HG03045 (cell line): ENCODE measurements around the gene ITPRID2.

Experiments
- ATAC-seq: cut with Tn5 transposase; IDR thresholded peaks from one replicate; pipeline ENCODE4 v1.9.1; 2021; ENCODE audit warnings: mild to moderate bottlenecking, moderate library complexity; ENCODE audit not compliant: unreplicated experiment

The ITPRID2 gene

DNA sequence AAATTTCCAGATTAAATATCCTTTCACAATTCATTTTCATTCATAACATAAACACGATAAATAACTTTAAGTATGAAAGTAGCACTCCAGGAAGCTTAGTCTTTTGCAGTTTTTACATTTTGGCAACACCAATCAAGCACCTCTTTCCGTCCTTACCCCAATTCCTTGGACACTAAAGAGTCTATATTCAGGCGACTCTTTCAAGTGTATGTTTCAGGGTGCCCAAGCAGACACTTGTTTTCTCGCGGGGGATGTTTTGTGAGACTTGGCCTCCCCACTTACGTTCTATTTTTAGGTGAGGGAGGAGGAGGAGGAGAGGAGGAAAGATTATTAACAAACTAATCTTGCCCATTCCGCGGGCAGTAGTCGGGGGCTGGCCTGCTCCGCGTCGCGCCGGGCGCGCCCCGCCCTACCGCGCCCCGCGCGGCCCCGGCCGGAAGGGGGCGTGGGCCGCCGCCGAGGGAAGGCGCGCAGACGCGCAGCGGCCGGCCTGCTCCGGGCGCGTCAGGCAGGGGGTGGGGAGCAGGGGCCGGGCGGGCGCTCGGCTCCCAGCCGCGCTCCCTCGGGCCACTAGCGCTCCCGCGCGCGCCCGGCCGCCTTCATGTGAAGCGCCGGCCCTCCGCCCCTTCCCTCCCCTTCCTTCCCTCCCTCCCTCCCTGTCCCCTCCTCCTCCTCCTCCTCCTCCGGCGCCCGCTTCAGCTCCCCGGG lies at the start of gene ITPRID2:
Gene ITPRID2 (plus strand): TSS at position 473 of the 708 bp plus-strand sequence. CDS start 337 bp downstream, outside the sequence.
- ATAC-seq = peak; percentile 95

DNA sequence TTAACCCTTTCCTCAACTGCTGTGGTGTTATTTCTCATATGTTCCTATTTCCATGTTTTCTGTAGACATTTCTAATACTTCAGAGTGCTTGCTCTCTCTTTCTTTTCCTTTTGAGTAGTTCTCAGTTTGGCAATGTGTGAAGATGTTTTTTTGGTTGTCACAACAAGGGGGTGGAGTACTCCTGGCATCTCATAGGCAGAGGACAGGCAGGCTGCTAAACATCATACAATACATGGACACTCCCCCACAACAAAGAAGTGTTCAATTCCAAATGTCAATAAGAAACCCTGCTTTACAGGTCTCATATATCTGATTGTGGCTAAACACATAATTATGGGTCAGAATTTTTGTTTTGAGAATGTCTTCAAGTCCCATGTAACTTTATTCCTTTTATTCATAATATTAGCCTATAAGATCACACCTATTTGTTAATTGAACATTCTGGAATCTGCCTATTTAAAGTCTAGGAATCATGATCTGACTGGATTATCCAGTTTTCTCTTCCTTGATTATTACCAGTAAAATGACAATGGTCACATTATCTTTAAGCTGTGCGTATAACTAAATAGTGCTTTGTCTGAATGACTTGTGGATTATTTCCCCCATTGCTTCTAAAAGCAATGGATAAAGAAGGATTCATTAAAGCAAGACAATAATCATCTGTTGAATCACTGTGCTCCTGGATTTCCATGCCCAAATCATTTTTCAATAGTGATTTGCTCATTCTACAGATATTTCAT lies 46.8 kb upstream of the ITPRID2 start:
- no peak for ATAC-seq

DNA sequence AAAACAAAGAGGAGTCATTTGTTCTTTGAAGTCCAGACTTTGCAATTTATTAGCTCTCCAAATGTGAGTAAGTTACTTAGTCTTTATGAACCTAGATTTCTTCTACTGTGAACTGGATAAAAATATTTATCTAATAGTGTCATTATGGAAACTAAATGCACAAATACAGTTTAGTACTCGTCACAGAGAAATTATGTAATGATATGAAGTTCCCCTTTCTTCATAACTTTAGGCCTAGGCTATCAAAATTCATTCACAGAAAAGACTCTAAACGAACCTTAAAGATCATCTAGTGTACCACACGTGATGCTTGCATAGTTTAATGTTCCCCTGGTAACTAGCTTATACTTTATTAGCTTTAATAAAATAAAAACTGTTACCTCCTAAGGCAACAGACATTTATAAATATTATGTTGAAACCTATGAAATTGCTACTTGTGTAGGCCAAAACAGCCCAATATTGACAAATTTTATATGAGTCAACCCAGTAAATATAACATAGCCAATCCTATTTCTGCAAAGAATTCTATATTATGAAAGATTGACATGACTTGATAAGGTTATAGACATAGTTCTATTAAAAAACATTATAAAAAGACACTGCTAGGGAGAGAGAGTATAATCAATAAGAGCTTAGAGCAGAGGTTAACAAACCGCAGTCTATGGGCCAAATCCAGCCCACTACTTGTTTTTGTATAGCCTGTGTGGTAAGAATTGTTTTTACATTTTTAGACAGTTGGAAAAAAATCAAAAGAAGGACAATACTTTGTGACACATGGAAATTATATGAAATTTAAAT lies 44.9 kb upstream of the ITPRID2 start:
- no peak for ATAC-seq

DNA sequence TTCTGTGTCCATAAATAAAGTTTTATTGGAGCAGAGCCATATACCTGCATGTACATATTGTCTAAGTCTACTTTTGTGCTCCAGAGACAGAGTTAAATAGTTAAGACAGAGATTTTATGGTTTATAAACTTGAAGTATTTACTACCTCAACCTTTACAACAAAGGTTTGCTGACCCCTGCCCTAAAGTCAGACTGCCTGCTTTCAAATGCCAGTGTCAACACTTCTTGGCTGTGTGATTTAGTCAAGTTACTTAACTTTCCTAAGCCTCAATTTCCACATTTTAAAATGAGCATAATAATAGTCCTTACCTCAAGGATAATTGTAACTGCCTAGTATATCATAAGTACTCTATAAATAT lies 44.4 kb upstream of the ITPRID2 start:
- no peak for ATAC-seq

DNA sequence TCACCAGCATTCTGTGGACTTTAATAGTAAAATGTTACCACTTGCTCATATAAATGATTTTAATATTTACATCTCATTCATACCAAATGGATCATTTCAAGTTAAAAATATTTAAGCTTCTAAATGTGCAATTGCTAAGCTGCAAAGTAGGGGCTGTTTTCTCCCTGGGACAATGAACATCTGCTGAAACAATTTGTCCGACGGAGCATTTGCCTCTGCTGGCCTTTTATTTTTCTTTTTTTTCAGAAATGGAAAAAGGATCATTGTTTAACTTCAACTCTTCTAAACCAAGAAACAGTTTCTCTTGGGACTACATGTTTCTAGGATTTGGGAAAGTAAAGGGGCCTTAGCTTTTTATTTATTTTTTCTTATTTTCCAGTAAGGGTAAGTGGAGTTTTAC lies 43.8 kb upstream of the ITPRID2 start:
- ATAC-seq = no peak

DNA sequence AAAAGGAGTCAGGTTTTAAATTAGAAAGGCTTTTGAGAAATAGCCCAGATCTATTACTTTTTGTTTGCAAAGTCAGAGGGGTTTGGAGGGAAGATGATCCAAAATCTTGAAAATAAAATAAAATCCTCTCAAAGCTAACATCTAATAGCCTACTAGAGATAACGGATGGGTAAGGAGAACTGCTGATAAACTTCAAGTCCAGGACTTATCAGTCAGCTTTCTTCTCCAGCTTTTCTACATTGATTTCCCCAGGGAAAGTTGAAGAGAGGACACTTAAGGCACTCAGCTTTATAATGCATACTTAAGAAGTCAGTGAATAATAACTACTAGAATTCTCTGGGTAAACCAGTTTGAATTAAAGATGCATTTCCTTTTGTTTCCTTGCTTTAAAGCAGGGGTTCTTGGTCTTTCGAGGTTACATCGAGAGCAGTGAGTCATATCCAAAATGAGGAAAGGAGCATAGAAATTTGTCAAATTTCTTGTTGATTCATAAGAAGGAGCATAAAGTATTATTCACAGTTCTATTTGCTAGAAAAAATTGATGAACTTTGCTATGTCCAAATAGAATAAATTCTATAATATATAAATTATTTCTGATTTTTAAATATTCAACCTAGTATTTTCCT lies 43.2 kb upstream of the ITPRID2 start:
- no peak for ATAC-seq

DNA sequence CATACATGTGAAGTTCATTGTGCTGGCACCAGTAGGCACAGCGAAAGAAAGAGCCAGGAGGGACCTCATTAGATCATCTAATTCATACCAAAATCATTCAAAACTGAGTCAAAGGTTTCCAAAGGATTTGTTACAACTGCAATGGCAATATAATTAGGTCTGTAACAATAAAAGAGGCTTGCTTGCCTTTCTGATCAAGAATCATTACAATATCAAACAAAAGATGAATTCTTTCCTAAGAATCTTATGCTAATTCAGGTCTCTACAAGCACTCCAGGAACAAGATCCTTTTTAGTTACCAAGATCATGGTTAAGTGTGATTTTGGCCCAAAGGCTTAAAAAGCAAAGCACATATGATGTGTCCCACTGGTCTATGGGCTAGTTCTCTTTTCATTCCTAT lies 41.9 kb upstream of the ITPRID2 start:
- no peak for ATAC-seq

DNA sequence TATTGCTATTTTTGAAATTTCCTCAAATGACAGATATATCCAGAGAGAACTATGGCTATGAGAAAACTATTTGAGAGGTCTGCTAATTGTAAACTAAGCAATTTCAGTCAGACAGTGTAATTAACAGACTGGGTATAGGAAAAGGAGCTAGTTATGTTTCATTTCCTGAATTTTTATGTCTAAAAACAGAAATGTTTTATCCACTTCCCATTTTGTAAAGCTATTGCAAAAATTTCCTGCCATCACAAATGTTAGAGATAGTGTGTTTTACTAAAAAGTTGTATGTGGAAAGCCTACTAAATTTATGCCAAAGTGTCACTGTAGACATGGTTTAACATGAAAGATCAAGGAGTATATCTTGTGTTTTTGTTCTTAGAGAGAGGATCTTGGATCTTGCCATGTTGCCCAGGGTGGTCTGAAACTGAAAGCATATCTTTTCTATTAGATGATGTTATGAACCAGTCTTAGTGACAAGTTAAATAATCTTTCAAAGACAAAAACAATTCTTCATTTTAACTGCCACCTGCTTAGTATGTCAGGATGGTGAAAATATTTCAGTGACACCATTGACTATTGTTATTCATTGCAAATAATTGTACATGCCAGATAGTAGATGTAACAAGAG lies 40.5 kb upstream of the ITPRID2 start:
- ATAC-seq = no peak

DNA sequence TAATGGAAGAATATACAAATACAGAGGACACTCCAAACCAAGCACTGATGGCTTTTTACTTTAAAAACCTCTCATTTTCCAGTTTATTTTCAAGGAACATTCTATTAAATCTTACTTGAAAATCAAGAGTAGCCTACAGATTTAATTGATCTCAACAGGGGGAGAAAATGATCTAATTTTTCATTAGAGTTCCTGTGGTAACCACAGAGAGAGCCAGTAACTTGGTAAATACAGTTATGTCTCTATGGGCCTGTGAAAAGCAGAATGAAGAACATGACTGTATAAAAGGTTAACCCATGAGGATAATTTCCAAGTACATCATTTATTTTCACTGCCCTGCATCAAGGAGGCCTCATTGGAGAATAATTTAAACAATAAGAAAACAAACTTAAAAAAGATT lies 39.8 kb upstream of the ITPRID2 start:
- no peak for ATAC-seq

DNA sequence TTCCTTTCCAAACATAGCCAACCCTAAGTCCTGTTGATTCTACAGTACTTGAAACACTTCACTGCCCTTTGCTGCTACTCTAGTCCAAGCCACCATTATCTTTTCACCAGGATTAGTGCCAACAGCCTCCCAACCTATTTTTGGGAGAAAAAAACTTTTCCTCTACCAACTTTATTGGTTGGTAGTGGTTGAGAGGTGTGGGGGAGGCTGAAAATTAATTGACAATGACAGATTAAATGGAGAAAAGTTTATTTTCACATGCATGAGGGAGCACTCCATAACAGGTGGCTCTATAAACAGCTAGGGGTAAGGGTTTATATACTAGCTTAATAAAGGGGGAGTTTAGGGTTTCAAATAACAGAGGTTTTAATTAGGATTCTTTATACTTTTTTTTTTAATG lies 37.8 kb upstream of the ITPRID2 start:
- ATAC-seq = no peak

DNA sequence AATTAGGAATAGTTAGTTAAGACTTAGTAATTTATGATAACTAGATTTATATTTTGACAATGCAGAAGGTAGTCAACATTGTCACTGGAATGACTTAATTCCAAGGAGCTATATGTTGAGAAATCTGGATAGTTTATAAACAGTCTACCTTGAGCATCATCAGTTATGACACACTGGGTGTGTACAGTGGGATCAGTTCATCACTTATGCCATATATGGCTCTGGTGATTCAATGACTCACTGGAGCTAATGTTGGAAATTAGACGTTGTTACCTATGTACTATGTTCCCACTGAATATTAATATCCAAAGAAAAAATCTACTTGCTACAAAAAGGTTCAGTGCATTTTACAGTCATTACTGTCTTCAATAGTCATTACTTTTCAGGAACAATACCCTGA lies 34.0 kb upstream of the ITPRID2 start:
- ATAC-seq = no peak

DNA sequence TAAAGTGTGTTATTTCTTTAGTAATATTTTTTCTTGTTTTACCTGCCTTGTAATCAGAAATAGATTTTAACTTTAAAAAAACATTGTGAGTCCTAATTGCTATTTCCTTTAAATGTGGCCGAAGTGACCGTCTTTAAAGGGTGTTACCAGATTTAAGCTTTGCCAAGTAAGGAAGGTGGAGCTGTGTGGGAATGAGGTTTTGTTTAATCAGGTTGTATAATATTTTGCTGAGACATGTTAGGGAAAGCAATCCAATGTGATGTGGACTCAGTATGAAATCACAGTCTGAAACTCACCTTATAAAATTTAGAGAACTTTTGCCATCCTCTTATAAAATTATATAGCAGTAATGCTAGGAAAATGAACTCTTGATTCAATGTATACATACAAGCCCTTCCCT lies 32.9 kb upstream of the ITPRID2 start:
- no peak for ATAC-seq

DNA sequence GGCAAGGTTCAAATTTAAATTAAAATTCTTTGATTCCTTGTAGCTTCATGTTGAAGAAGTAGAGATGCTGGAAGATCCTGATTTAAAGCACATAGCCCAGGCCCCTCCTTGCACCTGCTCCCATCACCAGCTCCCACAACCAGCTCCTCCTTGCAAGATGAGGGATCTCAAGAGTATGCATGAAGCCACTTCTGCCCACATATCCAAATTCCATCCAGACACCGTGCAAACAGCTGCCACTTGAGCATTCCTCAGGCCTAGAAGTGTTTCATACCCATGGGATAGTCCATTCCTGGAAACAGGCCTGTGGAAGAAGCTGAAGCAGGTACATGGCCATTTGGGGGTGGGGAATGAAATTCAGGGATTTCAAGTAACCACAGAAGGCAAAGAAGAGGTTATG lies 32.4 kb upstream of the ITPRID2 start:
- ATAC-seq = no peak

DNA sequence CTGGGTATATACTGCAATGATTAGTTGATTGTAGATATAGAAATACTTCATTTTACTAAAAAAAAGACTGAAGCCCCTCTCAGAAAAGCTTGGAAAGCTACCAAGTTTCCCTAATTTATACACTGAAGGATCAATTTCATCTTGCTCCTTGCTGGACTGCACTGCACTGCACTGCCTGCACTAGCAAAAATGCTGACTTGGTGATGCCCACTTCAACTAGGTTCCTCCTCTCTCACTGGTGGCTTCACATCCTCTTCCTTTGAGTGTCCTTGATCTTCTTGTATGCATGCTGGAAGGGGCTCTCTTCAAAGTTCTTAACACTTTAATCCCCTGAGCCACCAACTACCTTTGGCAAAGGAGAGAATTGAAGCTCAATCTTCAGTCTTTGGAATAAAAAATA lies 31.7 kb upstream of the ITPRID2 start:
- ATAC-seq = no peak

DNA sequence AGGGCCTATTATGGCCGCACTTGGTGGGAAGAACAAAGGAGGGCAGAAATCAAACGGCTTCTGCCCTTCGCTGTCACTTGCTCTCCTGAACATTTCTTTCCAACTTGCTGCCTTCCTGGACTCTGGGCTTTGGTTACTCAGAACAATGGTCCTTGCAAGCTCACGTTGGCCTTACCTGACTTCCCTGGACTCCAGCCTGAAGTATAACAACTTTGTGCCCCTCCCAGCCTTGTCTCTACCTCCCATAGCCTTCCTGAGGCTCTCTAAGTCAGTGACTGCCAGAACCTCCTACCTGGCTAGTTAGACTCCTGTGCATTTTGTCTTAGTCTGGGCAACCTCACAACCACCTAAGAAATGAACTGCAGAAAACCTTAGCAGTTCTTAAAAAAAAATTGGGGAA lies 30.2 kb upstream of the ITPRID2 start:
- ATAC-seq = no peak

DNA sequence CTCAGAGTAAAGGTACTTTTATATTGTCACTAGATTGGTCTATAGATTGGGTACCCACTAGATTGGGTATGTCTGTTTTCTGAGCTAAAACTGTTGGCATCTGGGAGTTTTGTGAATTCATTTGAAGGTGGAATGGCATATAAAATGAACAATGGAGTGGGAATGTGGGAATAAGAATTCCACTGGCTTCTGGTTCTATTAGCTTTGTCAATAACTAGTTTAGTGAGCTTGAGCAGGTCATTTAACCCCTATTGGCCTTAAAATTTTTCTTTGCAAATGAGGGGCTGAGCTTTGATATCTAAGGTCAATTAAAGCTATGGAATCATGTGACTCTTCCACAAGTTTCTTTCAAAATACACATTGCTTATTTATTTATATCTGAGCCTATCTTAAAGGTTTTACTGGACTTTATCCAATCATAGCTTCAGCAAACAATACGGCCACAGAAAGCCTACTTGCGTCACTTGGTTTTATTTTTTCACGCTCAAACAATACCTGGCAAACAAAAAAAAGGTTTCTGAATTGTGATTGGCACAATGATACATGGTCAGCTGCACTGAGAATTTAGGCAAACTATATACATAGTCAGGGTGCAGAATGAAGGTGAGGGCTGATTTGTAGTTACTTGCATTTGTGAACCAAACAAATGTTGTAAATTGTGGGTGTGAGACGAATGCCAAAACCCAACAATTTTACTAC lies 28.8 kb upstream of the ITPRID2 start:
- no peak for ATAC-seq

DNA sequence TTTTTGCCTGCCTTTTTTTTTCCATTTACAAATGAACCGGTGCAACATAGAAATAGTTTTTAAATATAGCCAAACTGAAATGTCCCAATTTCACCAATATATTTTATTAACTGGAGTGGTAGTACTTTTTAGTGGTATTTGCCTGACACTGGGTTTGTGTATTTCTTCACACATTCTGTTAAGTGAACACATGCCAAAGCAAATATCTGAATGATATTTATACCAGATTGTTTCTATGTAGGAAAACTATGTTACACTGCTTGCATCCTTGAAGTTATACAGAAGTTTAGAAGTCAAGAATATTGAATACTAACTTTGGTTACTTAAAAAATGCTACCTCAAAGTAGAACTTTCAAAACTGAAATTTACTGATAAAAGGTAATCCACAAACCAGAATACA lies 19.4 kb upstream of the ITPRID2 start:
- no peak for ATAC-seq

DNA sequence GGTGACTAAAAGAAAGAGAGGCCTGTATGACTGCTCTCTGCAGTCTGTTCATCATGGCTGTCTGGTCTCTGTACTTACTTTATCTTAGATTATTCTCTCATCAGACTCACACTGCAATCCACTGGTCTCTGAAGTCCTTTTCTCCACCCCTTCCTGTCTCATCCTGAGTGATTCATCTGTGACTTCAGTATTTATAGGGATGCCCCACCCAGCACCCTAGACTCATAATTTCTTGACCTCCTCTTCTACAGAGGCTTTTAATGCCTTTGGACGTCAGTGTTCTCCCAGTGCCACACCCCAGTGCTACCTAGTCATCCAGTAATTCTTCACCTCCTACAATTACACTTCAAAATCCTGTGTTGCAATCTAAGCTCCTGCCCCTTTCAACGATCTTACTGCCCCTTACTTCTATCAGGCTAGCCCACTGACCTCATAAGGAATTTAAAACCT lies 14.9 kb upstream of the ITPRID2 start:
- no peak for ATAC-seq

DNA sequence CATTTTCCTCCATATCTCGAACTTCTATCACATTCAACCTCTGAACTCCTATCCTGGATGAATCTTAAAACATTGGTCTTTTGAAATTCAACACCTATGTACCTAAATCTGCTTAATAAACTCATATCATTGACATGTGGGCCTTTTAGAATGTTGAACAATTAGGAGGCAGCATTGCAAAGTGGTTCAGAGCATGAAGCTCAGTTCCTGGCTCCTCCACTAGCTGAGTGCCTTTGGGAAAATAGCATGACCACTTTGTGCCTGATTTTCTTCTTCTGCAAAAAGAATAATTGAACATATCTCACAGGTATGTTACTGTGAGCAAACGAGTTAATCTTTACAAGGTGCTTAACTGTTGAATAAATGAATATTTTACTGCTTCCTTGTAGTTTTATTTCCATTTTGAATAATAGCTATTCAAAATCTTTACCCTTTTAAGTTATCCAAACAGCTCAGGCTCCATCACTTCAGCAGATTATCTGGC lies 14.3 kb upstream of the ITPRID2 start:
- no peak for ATAC-seq

DNA sequence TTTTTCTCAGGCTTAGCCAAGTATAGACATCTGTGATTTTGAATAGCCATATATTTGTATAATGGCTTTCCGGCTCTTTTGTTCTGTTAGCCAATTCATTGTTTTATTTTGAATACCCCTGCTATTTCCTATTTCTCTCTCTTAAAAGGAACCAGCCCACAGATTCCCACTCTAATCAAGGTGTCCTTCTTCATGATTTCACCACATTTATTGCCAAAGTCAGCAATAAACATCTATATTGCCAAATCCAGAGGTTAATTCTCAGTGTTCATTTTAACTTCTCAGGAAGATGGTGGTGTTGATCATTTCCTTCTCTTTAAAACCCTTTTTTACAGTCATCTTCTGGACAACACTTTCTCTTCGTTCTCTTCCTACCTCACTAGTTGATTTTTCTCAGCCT lies 13.1 kb upstream of the ITPRID2 start:
- ATAC-seq = no peak
